HepG2 (cell line): ENCODE data around the gene PLXND1. TPM values are rescaled to one million over a fixed set of nuclear protein-coding genes. Genes with fewer than 3 reads are reported as not detected.

Experiments used
- CCAR2 ChIP-seq: fragments of 200-400 bp; formaldehyde crosslinking; optimal IDR thresholded peaks from 2 replicates; pipeline ENCODE3; 2018; ENCODE audit warnings: low read depth, mild to moderate bottlenecking, low read length, moderate library complexity
- CEBPB ChIP-seq: IDR thresholded peaks from 2 replicates; pipeline ENCODE4 v1.6.1; 2011; ENCODE audit warnings: low read depth, low read length, improper control_type of control experiment, borderline replicate concordance
- CEBPG ChIP-seq: IDR thresholded peaks from 2 replicates; pipeline ENCODE4 v1.6.1; 2016
- DNMT3B ChIP-seq: conservative IDR thresholded peaks from 2 replicates; pipeline ENCODE4 v1.6.1; 2016; ENCODE audit warnings: missing biosample characterization, control low read depth
- ESRRA ChIP-seq: sonication (generic); formaldehyde crosslinking; IDR thresholded peaks from 2 replicates; pipeline ENCODE4 v1.5.1; 2020; ENCODE audit warnings: mild to moderate bottlenecking, low read depth, missing genetic modification reagents
- FOXP1 ChIP-seq, 2 experiments: fragments of 450-650 bp in 1 of 2; IDR thresholded peaks; 2 replicates each; pipeline ENCODE4 v1.6.1; 2017 to 2018; ENCODE audit warnings: antibody characterized with exemption in 1 of 2
- PHB2 ChIP-seq: fragments of 450-650 bp; IDR thresholded peaks from 2 replicates; pipeline ENCODE4 v1.6.1; 2018; ENCODE audit not compliant: partially characterized antibody
- PREB ChIP-seq: sonication (generic); formaldehyde crosslinking; IDR thresholded peaks from 2 replicates; pipeline ENCODE4 v1.4.0; 2020; ENCODE audit warnings: missing genetic modification reagents
- SATB2 ChIP-seq: sonication (generic); formaldehyde crosslinking; IDR thresholded peaks from 2 replicates; pipeline ENCODE4 v1.5.0; 2020; ENCODE audit warnings: missing genetic modification reagents
- SRSF9 ChIP-seq: fragments of 200-400 bp; formaldehyde crosslinking; IDR thresholded peaks from 2 replicates; pipeline ENCODE4 v1.6.1; 2018; ENCODE audit warnings: borderline replicate concordance, mild to moderate bottlenecking, low read depth, low read length; ENCODE audit not compliant: insufficient read depth, poor library complexity, severe bottlenecking
- TBL1XR1 ChIP-seq: fragments of 150-350 bp; IDR thresholded peaks from 2 replicates; pipeline ENCODE4 v1.6.1; 2014; ENCODE audit warnings: borderline replicate concordance, low read length; ENCODE audit not compliant: partially characterized antibody
- THYN1 ChIP-seq: sonication (generic); formaldehyde crosslinking; IDR thresholded peaks from 2 replicates; pipeline ENCODE4 v1.8.1; 2023; ENCODE audit warnings: low read depth, mild to moderate bottlenecking, moderate library complexity, missing genetic modification reagents, borderline replicate concordance
- U2AF1 ChIP-seq: fragments of 200-400 bp; formaldehyde crosslinking; optimal IDR thresholded peaks from 2 replicates; pipeline ENCODE3; 2017; ENCODE audit warnings: mild to moderate bottlenecking, low read depth, low read length
- ZEB1 ChIP-seq: IDR thresholded peaks from 2 replicates; pipeline ENCODE4 v1.6.1; 2012; ENCODE audit warnings: mild to moderate bottlenecking, low read depth, inconsistent platforms; ENCODE audit not compliant: insufficient replicate concordance
- ZNF432 ChIP-seq: sonication (generic); formaldehyde crosslinking; IDR thresholded peaks from 2 replicates; pipeline ENCODE4 v1.5.0; 2020; ENCODE audit warnings: missing genetic modification reagents, mild to moderate bottlenecking, borderline replicate concordance
- ZNF552 ChIP-seq: sonication (generic); formaldehyde crosslinking; IDR thresholded peaks from 2 replicates; pipeline ENCODE4 v1.9.0; 2022; ENCODE audit warnings: missing genetic modification reagents, mild to moderate bottlenecking, borderline replicate concordance
- ZSCAN22 ChIP-seq: sonication (generic); formaldehyde crosslinking; IDR thresholded peaks from 2 replicates; pipeline ENCODE4 v1.4.0; 2020; ENCODE audit warnings: mild to moderate bottlenecking, missing genetic modification reagents
- polyA plus RNA-seq, 8 experiments: library from polyadenylated mRNA; depleted of rRNA in 3 of 8; stranded (reverse) in 7 of 8; unstranded in 1 of 8; fragments of >200 nt; fragmentation: Illumina TruSeq in 4 of 8; extraction: Trizol in 4 of 8; gene quantifications; 2 replicates each; pipeline versions ENCODE4 v1.2.1 to v1.2.3, GENCODE V29; 2011 to 2016; ENCODE audit warnings: low read depth in 4 of 8, missing spikeins in 1 of 8, mixed read lengths in 1 of 8; ENCODE audit not compliant: insufficient read depth in 1 of 8
- total RNA-seq, 5 experiments: library from RNA; depleted of rRNA; stranded (reverse); fragments of >200 nt; fragmentation: Illumina TruSeq; extraction: Trizol; gene quantifications; 2 replicates each; pipeline ENCODE4 v1.2.3, GENCODE V29; 2016; ENCODE audit warnings: low read depth in 1 of 5
- TF ChIP-seq, protein P1 (sequence below), 2 experiments: sonication (generic) in 1 of 2; formaldehyde crosslinking in 1 of 2; IDR thresholded peaks; 2 replicates each; pipeline versions ENCODE4 v1.4.0 to v1.6.1; 2016 to 2020; ENCODE audit warnings: borderline replicate concordance in 1 of 2, low read depth in 1 of 2, mild to moderate bottlenecking in 1 of 2, missing genetic modification reagents in 1 of 2
- TF ChIP-seq, protein P2 (sequence below), 2 experiments: IDR thresholded peaks; 2 replicates each; pipeline ENCODE4 v1.6.1; 2011 to 2012; ENCODE audit warnings: low read length in 2 of 2, borderline replicate concordance in 1 of 2, low read depth in 1 of 2, mild to moderate bottlenecking in 1 of 2, moderate library complexity in 1 of 2

Gene PLXND1
- total and polyA plus RNA-seq, 2 of the 13 experiments (the other 11 are each of a cell fraction or from before 2014, with no cell fraction given) = 15.9 to 42.0 TPM

- TF ChIP-seq, protein P1, sequence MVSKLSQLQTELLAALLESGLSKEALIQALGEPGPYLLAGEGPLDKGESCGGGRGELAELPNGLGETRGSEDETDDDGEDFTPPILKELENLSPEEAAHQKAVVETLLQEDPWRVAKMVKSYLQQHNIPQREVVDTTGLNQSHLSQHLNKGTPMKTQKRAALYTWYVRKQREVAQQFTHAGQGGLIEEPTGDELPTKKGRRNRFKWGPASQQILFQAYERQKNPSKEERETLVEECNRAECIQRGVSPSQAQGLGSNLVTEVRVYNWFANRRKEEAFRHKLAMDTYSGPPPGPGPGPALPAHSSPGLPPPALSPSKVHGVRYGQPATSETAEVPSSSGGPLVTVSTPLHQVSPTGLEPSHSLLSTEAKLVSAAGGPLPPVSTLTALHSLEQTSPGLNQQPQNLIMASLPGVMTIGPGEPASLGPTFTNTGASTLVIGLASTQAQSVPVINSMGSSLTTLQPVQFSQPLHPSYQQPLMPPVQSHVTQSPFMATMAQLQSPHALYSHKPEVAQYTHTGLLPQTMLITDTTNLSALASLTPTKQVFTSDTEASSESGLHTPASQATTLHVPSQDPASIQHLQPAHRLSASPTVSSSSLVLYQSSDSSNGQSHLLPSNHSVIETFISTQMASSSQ (IDR thresholded peaks at IDR 0.05; ENCODE audit: low read depth) = no peak
- TF ChIP-seq, protein P1 (CRISPR knock-in tag; IDR thresholded peaks at IDR 0.05; ENCODE audit: borderline replicate concordance) = no peak
- TF ChIP-seq SRSF9 (no peak), PREB (no peak), ZEB1 (no peak), SATB2 (CRISPR knock-in tag) (0 out of 2 replicates have a peak, but pooled peaks have one; percentile 74), THYN1 (CRISPR knock-in tag) (peak; percentile 40; the same call in 1 of the 2 replicates), ZSCAN22 (CRISPR knock-in tag) (no peak), U2AF1 (no peak), ESRRA (CRISPR knock-in tag) (no peak), FOXP1 (IDR thresholded peaks at IDR 0.05) (no peak), FOXP1 (CRISPR knock-in tag; IDR thresholded peaks at IDR 0.05) (no peak), CEBPB (peak; percentile 56; the same call in 1 of the 2 replicates), TBL1XR1 (peak; percentile 6), ZNF552 (CRISPR knock-in tag) (no peak), CCAR2 (no peak), PHB2 (no peak), DNMT3B (CRISPR knock-in tag) (no peak), CEBPG (CRISPR knock-in tag) (no peak), ZNF432 (CRISPR knock-in tag) (no peak)
- TF ChIP-seq, protein P2, sequence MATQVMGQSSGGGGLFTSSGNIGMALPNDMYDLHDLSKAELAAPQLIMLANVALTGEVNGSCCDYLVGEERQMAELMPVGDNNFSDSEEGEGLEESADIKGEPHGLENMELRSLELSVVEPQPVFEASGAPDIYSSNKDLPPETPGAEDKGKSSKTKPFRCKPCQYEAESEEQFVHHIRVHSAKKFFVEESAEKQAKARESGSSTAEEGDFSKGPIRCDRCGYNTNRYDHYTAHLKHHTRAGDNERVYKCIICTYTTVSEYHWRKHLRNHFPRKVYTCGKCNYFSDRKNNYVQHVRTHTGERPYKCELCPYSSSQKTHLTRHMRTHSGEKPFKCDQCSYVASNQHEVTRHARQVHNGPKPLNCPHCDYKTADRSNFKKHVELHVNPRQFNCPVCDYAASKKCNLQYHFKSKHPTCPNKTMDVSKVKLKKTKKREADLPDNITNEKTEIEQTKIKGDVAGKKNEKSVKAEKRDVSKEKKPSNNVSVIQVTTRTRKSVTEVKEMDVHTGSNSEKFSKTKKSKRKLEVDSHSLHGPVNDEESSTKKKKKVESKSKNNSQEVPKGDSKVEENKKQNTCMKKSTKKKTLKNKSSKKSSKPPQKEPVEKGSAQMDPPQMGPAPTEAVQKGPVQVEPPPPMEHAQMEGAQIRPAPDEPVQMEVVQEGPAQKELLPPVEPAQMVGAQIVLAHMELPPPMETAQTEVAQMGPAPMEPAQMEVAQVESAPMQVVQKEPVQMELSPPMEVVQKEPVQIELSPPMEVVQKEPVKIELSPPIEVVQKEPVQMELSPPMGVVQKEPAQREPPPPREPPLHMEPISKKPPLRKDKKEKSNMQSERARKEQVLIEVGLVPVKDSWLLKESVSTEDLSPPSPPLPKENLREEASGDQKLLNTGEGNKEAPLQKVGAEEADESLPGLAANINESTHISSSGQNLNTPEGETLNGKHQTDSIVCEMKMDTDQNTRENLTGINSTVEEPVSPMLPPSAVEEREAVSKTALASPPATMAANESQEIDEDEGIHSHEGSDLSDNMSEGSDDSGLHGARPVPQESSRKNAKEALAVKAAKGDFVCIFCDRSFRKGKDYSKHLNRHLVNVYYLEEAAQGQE (IDR thresholded peaks at IDR 0.05; ENCODE audit: borderline replicate concordance in 1 of 2, low read depth in 1 of 2, low read length in 2 of 2) = 0 out of 4 replicates have a peak, but pooled peaks of 1 of the 2 experiments have one; percentile 1
Observed at GRCh38 chr3:129627350-129628168, 21.1 kb upstream of the PLXND1 start (continued).
